Endodermal cell (in vitro differentiated cells): Measurements from ENCODE around the gene ZNF691. TPM values are rescaled to one million over a fixed set of nuclear protein-coding genes. Genes with fewer than 3 reads are reported as not detected.
"Not testable (repeated sequence)": the region's sequence is repeated elsewhere in the genome, so short reads cannot be mapped to it uniquely, and the experiment has no call there.

Experiments
- DNase-seq: peaks from one replicate; pipeline ENCODE4 v3.0.0-alpha.2; 2017
- H3K27ac ChIP-seq: 2 replicates; pipeline ENCODE4 v1.5.1; 2013; ENCODE audit warnings: mild to moderate bottlenecking, low read depth, low read length, moderate library complexity
- H3K27me3 ChIP-seq: 2 replicates; pipeline ENCODE4 v1.6.1; 2013; ENCODE audit warnings: mild to moderate bottlenecking, low read length, moderate library complexity; ENCODE audit not compliant: insufficient read depth, control insufficient read depth, poor library complexity, severe bottlenecking
- H3K36me3 ChIP-seq: 2 replicates; pipeline ENCODE4 v1.7.0; 2013; ENCODE audit warnings: mild to moderate bottlenecking, low read length, moderate library complexity; ENCODE audit not compliant: control insufficient read depth, insufficient read depth
- H3K4me1 ChIP-seq: one replicate; pipeline ENCODE4 v1.7.0; 2013; ENCODE audit warnings: low read length; ENCODE audit not compliant: control insufficient read depth, insufficient read depth
- H3K4me3 ChIP-seq: 2 replicates; pipeline ENCODE4 v1.5.1; 2013; ENCODE audit warnings: mild to moderate bottlenecking, low read length, moderate library complexity
- H3K9ac ChIP-seq: 2 replicates; pipeline ENCODE4 v1.6.1; 2013; ENCODE audit warnings: mild to moderate bottlenecking, low read length, moderate library complexity; ENCODE audit not compliant: poor library complexity, severe bottlenecking; ENCODE audit errors: extremely low read depth
- H3K9me3 ChIP-seq: 2 replicates; pipeline ENCODE4 v1.6.1; 2013; ENCODE audit warnings: mild to moderate bottlenecking, low read length, moderate library complexity; ENCODE audit not compliant: control insufficient read depth
- H3K27ac Mint-ChIP-seq: 2 replicates; pipeline ENCODE4 v1.8.0; 2020; ENCODE audit warnings: mixed read lengths
- H3K27me3 Mint-ChIP-seq: 2 replicates; pipeline ENCODE4 v1.8.0; 2021; ENCODE audit warnings: mild to moderate bottlenecking, mixed read lengths; ENCODE audit not compliant: insufficient read depth
- H3K36me3 Mint-ChIP-seq: 2 replicates; pipeline ENCODE4 v1.8.0; 2020; ENCODE audit warnings: low read depth, mixed read lengths
- H3K4me1 Mint-ChIP-seq: 2 replicates; pipeline ENCODE4 v1.8.0; 2020; ENCODE audit warnings: mixed read lengths
- H3K4me3 Mint-ChIP-seq: 2 replicates; pipeline ENCODE4 v1.8.0; 2020; ENCODE audit warnings: mild to moderate bottlenecking, moderate library complexity, mixed read lengths
- H3K9me3 Mint-ChIP-seq: 2 replicates; pipeline ENCODE4 v1.8.0; 2020; ENCODE audit warnings: mild to moderate bottlenecking, mixed read lengths
- CTCF ChIP-seq: fragments of 200-600 bp; sonication (generic); conservative IDR thresholded peaks from 2 replicates; pipeline ENCODE4 v1.5.0; 2021; ENCODE audit warnings: antibody characterized with exemption, mild to moderate bottlenecking
- WGBS, 2 experiments: methylation state at CpG; one replicate each; pipeline versions ENCODE4 v1.1.5 to v1.1.7; 2013; ENCODE audit warnings: missing lambda C conversion rate in 2 of 2, mixed read lengths in 1 of 2; ENCODE audit not compliant: insufficient coverage in 1 of 2, insufficient read length in 1 of 2; 5-methylcytosine and 5-hydroxymethylcytosine counted together
- total RNA-seq, 2 donors: library from RNA; stranded (reverse); fragmentation: NEBNext Ultra II Directional in 1 of 2; extraction: Animal tissue kit (Norgen Biotek cat#: 25700) in 1 of 2; gene quantifications; 2 replicates in 1 of 2; 3 replicates in 1 of 2; pipeline ENCODE4 v1.2.1, GENCODE V29; 2021

ZNF691 gene
- total RNA-seq, 2 donors from 2014 or later = 15.5 to 16.6 TPM

GRCh38 chr1:42851960-42852607 is 5.7 kb downstream of the ZNF691 start:
- peaks cover 29% of the 10 kb centered on the region for H3K9me3 Mint-ChIP-seq
- Histone ChIP-seq H3K27ac (no peak overlapping the region), H3K4me3 (no peak overlapping the region), H3K4me1 (peaks cover 3% of the 10 kb centered on the region), H3K27me3 (no peaks in the 10 kb centered on the region), H3K36me3 (peaks cover 36% of the 10 kb centered on the region), H3K9ac (no peak overlapping the region), H3K9me3 (peaks cover 26% of the 10 kb centered on the region)
- H3K4me3 Mint-ChIP-seq = no peak overlapping the region
- WGBS, 2 experiments = 96 to 100% methylated on average over 2 of the region's 2 CpGs
- peaks cover 11% of the 10 kb centered on the region for H3K4me1 Mint-ChIP-seq
- H3K36me3 Mint-ChIP-seq = peaks cover 59% of the 10 kb centered on the region
- no peak for DNase-seq
- no peak overlapping the region for H3K27ac Mint-ChIP-seq
- TF ChIP-seq CTCF = no peak
- H3K27me3 Mint-ChIP-seq = peaks cover 6% of the 10 kb centered on the region

GRCh38 chr1:42852608-42852980 is 6.2 kb downstream of the ZNF691 start:
- no peak overlapping the region for H3K4me3 ChIP-seq
- H3K27me3 Mint-ChIP-seq = peaks cover 6% of the 10 kb centered on the region
- H3K27me3 ChIP-seq = no peaks in the 10 kb centered on the region
- peaks cover 25% of the 10 kb centered on the region for H3K9me3 ChIP-seq
- WGBS, 2 experiments = 0% methylated on average over 1 of the region's 2 CpGs; no CpG with 5 or more reads in 1 of the 2 experiments
- H3K4me1 Mint-ChIP-seq = peaks cover 6% of the 10 kb centered on the region
- DNase-seq = no peak
- no peak overlapping the region for H3K27ac ChIP-seq
- no peak overlapping the region for H3K27ac Mint-ChIP-seq
- peaks cover 33% of the 10 kb centered on the region for H3K9me3 Mint-ChIP-seq
- no peak overlapping the region for H3K4me3 Mint-ChIP-seq
- no peak overlapping the region for H3K9ac ChIP-seq
- H3K36me3 Mint-ChIP-seq = peaks cover 64% of the 10 kb centered on the region
- H3K4me1 ChIP-seq = peaks cover 3% of the 10 kb centered on the region
- no peak for TF ChIP-seq CTCF
- peaks cover 36% of the 10 kb centered on the region for H3K36me3 ChIP-seq

GRCh38 chr1:42853116-42853884 is 6.9 kb downstream of the ZNF691 start:
- Mint-ChIP-seq H3K27me3 (peaks cover 9% of the 10 kb centered on the region), H3K4me3 (no peak overlapping the region), H3K4me1 (no peaks in the 10 kb centered on the region), H3K9me3 (peaks cover 40% of the 10 kb centered on the region), H3K27ac (no peak overlapping the region), H3K36me3 (peaks cover 63% of the 10 kb centered on the region)
- Histone ChIP-seq H3K36me3 (peaks cover 36% of the 10 kb centered on the region), H3K9me3 (peaks cover 20% of the 10 kb centered on the region), H3K4me1 (no peaks in the 10 kb centered on the region), H3K27ac (no peak overlapping the region), H3K4me3 (no peak overlapping the region), H3K27me3 (no peaks in the 10 kb centered on the region), H3K9ac (no peak overlapping the region)
- TF ChIP-seq CTCF = no peak
- no peak for DNase-seq
- WGBS, 2 experiments = 97 to 100% methylated on average over 1 to 6 of the region's 6 CpGs

- H3K36me3 ChIP-seq = peaks cover 11% of the 10 kb centered on the region
- H3K4me1 ChIP-seq, H3K27ac ChIP-seq, DNase-seq, H3K4me3 ChIP-seq, H3K27me3 ChIP-seq, H3K9ac ChIP-seq, H3K4me1 Mint-ChIP-seq, H3K27me3 Mint-ChIP-seq, H3K4me3 Mint-ChIP-seq, H3K9me3 ChIP-seq, H3K27ac Mint-ChIP-seq: not testable (repeated sequence)
- peaks cover 45% of the 10 kb centered on the region for H3K9me3 Mint-ChIP-seq
- H3K36me3 Mint-ChIP-seq = peaks cover 39% of the 10 kb centered on the region
- WGBS, 2 experiments = 93% methylated on average over 3 of the region's 3 CpGs; no CpG with 5 or more reads in 1 of the 2 experiments
Observed at GRCh38 chr1:42856554-42856953, 10.1 kb downstream of the ZNF691 start.

- H3K27ac Mint-ChIP-seq, DNase-seq, H3K27ac ChIP-seq, H3K9me3 ChIP-seq, H3K9ac ChIP-seq, H3K4me1 ChIP-seq, H3K4me3 ChIP-seq, H3K4me1 Mint-ChIP-seq, H3K27me3 ChIP-seq, H3K36me3 ChIP-seq, H3K4me3 Mint-ChIP-seq: not testable (repeated sequence)
- WGBS, 2 experiments = 90 to 97% methylated on average over 5 of the region's 5 CpGs
- Mint-ChIP-seq H3K9me3 (peaks cover 44% of the 10 kb centered on the region), H3K36me3 (peaks cover 18% of the 10 kb centered on the region), H3K27me3 (peaks cover 11% of the 10 kb centered on the region)
Observed at GRCh38 chr1:42859366-42859765, 13.0 kb downstream of the ZNF691 start.
